GM19035 (cell line): ENCODE results near the gene LPAR1.
"Not testable (repeated sequence)": the region's sequence is repeated elsewhere in the genome, so short reads cannot be mapped to it uniquely, and the experiment has no call there.

ENCODE experiments used
- ATAC-seq: cut with Tn5 transposase; IDR thresholded peaks from one replicate; pipeline ENCODE4 v1.9.1; 2021; ENCODE audit not compliant: unreplicated experiment

Gene LPAR1

GRCh38 chr9:111038331-111039230, at the start of gene LPAR1:
Gene LPAR1, minus strand, starts transcription at chr9:111038470. Its CDS starts 66,353 bp downstream, at chr9:110972117.
- ATAC-seq, result no peak

DNA sequence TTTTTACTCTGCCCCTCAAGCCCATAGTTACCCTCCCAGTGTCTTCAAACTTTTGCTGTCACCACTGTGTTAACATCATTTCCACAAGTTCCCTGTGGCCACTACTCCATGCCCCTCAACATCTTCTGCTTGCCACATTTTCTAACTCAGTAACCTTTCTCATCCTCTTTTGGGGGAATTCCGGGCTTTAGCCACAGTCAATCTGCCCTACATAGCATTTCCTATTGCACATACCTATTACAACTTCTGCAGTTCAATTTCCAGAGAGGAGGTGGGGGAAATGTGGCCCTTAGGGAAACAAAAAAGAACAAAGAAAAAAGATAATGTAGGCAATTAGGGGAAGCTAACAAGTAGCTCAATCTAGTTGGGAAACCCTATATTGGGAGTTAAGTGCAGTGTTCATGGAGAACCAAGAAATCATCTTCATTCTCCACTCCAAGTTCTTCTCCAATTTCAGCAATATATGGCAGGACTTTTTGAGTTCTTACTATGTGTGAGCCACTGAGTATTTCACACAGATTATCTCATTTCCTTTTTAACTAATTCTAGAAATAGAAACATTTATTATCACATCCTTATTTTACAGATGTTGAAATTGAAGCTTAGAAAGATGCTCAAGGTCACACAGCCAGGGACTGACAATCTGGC, 40.2 kb upstream of the LPAR1 start:
- ATAC-seq, result peak; percentile 56

GRCh38 chr9:111076519-111076918, 38.2 kb upstream of the LPAR1 start:
- ATAC-seq, result no peak

DNA sequence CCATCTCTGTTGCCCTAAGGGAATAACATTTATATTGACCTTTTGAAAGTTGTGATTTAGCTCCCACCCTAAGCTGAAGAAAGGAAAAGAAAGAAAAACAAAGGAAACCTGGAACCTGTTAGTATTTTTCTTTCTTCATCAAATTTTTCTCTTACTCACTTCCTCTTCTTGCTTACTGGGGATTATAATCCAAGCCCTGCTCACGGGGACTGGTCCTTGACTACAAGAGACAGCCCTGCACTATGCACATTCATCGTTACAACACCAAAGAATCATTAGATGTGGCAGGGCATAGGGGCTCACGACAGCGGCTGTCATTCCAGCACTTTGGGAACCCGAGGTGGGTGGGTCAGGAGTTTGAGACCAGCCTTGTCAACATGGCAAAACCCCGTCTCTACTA, 37.8 kb upstream of the LPAR1 start:
- no peak for ATAC-seq

DNA sequence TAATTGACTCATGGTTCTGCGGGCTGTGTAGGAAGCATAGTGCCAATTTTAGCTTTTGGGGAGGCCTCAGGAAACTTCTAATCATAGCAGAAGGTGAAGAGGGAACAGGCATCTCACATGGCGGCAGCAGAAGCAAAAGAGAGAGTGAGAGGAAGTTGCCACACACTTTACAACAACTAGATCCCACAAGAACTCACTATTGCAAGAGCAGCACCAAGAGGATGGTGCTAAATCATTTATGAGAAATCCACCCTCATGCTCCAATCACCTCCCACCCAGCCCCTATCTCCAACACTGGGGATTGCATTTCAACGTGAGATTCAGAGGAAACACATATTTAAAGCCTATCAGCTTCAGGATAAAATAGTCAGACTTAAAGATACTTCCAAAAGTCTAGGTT, 36.1 kb upstream of the LPAR1 start:
- no peak for ATAC-seq

GRCh38 chr9:111069183-111069582, 30.9 kb upstream of the LPAR1 start:
- no peak for ATAC-seq

- no peak for ATAC-seq
These were observed 30.5 kb upstream of the LPAR1 start for GRCh38 chr9:111068771-111069170.

DNA sequence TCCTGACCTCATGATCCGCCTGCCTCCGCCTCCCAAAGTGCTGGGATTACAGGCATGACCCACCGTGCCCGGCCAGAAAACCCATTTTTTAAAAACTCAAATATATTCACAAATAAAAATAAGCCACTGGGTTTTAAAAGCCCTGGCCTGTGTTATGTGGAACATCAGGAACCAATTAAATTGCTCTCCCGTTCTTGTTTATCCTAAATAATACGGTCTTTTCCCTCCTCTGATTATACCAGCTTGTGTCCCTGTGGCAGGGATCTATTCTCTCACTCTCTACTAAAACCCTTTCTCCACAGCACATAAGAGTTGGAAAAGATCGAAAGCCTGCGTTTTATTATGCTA, 30.1 kb upstream of the LPAR1 start:
- ATAC-seq, result no peak

DNA sequence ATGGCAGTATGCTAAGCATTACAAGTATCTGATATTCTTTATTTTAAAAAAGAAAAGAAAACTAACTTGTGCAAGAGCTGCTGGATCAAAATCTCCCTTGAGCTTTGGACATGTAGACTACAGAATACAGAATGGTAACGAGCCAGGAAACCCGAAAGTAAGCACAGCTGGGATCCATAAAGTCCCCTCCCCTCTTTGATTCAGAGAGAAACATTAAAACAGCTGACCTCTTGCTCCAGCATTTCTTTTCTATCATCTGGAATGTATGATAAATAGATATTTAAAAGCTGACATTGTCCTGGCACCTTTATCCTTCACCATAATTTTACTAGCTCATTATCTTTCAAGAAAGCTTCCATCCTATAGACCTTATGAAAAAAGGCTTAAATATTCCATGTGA, 28.2 kb upstream of the LPAR1 start:
- ATAC-seq, result no peak

DNA sequence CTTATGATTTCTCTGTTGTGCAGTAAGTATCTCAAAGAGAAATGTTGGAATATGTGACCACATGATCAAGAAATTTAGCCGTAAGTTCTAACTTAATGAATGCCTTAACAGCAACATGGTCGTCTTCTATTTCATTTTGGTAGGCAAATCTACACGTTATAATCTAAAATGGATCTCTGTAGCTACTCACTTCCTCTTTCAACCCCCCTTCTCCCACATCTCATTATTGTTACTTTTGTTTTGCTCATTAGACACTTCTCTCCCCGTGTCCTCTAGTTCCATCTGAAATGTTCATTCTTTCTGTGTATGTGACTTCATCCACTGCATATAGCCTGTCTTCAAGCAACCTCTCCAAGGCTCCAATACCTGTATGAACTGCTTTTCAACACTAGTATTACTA, 27.1 kb upstream of the LPAR1 start:
- ATAC-seq, result no peak

DNA sequence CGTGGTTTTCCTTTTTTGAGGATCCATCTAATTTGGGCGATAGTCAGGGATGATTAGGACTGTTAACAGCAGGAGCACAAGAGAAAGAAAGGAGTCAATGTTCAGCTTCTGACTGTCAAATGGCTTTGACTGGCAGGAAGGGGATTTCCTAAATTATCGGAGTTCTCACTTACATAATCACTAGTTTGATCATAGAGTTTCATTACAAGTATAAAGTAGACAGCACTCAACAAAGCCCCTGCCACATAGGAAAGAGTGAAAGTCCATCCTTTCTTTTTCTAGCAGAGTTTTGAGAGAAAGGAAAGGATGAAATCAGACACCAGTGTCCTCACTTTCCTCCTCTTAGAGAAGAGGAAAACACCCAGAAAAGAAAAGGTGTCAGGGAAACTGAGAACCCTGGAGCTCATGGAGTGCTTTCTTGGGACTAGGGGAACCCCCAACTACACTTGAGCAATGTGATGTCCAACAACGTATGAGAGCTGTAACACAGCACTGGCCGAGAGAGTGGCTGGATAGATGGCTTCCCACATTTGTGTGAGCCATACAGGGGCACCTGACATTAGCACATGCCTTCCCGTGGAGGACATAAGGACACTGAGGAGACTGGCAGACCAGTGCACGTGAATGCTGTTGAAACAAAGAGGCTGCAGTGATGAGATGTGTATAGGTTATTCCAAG, 26.0 kb upstream of the LPAR1 start:
- no peak for ATAC-seq

DNA sequence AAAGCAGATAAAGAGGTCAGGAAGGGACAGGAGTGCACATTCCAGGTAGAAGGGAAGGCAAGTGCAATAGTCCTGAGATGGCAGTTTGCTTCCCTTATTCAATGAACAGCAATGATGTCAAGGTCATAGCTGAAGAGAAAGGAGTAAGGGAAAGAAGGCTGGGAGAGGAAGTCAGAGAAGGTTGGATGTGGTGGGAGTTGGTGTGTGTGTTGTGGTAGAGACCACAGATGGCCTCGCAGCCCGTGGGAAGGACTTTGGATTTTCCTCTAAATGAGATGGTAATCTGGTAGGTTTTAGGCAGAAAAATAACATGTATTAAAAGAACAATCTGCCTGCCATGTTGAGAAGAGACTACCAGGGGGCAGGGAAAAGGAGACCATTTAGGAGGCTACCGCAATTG, 25.1 kb upstream of the LPAR1 start:
- no peak for ATAC-seq

- ATAC-seq, result no peak
These were observed 19.9 kb upstream of the LPAR1 start for GRCh38 chr9:111058166-111058565.

DNA sequence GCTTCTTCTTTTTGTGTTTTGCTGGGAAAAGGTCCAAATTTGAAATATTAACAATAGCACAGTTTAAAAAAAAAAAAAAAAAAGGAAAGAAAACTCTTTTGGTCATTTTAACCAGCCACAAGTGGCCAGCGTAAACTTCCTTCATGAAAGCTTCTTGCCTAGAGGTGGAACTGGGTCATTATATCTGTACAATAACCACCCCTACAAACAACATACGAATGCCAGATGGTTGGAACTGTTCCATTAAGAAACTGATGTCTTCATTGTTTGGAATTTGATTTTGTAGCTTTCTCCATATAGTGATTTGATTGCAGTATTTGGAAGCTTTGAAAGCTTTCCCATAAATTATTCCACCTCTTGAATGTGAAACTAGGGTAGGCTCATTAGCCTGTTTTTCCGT, 18.3 kb upstream of the LPAR1 start:
- ATAC-seq, result no peak

GRCh38 chr9:111052791-111053190, 14.5 kb upstream of the LPAR1 start:
- ATAC-seq, result no peak

DNA sequence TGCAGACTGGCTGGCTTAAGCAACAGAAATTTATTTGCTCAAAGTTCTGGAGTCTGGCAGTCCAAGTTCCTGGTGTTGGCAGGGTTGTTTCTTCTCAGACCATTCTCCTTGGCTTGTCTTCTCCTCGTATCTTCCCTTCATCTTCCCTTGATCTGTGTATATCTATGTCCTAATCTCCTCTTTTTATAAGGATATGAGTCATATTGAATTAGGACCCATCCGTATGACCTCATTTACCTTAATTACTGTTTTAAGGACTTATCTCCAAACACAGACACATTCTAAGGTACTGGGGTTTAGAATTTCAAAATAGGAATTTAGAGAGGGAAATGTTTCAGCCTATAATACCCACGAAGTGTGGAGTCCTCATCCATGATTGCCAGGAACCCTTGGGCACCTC, 13.1 kb upstream of the LPAR1 start:
- ATAC-seq, result no peak

DNA sequence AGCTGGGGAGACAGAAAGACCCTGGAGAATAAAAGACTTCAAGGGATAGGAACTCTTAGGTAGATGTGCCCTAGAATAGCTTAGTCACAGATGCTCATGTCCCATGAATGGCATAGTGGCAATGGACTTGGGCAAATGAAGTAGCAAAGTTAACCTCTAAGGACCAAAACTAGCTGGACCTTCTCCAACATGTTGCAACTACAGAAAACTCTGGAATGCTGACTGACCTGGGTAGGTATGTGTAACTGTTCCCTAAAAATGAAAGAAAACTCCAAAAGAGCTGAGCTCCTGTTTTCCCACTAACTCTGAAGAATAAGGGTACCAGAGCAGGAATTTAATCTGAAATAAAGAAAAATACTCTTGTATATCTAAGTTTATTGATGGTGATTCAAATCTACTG, 12.5 kb upstream of the LPAR1 start:
- ATAC-seq, result no peak

DNA sequence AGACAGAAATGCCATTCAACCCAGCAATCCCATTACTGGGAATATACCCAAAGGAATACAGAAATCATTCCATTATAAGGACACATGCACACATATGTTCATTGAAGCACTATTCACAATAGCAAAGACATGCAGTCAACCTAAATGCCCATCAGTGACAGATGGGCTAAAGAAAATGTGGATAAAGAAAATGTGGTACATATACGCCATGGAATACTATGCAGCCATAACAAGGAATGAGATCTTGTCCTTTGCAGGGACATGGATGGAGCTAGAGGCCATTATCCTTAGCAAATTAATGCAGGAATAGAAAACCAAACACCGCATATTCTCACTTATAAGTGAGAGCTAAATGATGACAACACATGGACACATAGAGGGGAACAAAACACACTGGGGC, 9.0 kb upstream of the LPAR1 start:
- ATAC-seq, result not testable (repeated sequence)

DNA sequence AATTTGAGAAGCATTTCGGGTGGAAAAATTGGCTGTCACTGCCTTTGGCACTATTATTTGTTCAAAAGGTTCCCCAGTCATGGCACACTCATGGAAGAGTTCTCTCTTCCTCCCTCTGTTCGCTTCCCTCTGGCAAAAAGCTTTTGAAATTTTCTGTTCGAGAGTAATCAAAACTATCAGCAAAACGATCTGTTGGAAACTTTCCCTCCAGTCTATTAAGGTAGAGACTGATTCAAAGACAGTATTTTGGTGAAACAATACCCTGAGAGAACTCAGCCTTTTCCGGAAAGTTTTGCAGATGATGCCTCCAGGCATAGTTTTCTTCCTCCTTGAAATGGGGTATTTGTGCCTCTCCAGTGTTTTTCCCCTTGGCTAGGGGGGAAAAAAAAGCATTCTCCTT, 3.6 kb upstream of the LPAR1 start:
- ATAC-seq, result no peak

DNA sequence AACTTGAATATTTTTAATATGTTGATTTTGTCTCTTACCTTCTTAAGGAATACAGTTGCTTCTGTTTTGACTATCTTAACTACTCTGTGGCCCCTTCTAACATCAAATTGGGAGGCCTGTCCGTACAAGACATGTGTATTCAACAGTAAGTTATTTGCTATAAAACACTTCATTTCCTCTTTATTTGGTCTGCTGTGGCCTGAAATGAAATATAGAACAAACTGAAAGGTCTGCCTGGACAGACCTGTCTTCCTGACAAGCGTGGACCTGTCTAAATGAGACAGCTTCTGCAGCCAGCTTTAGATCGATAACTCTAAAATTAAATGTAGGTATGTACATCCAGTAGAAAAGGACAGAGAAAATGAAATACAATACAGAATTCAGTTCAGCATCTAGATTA, 2.2 kb upstream of the LPAR1 start:
- ATAC-seq, result no peak

GRCh38 chr9:111039231-111039906, 1.1 kb upstream of the LPAR1 start:
- no peak for ATAC-seq
